GM23338 (cell line): ENCODE results near the gene MEN1. TPM values are rescaled to one million over a fixed set of nuclear protein-coding genes. Genes with fewer than 3 reads are reported as not detected.

Experiments
- ATAC-seq: fragments of 200-7000 bp; cut with Tn5 transposase; 3 replicates; pipeline ENCODE4 v1.9.1; 2020
- DNase-seq: peaks from one replicate; pipeline ENCODE4 v3.0.0-alpha.2; 2015; ENCODE audit warnings: low spot score
- H2AFZ ChIP-seq: fragments of 200-600 bp; sonication (generic); 2 replicates; pipeline ENCODE4 v1.8.0; 2016; ENCODE audit warnings: antibody characterized with exemption, mild to moderate bottlenecking, moderate library complexity
- H3F3A ChIP-seq: fragments of 200-600 bp; sonication (generic); replicated peaks from 2 replicates; pipeline ENCODE4 v1.8.0; 2017; ENCODE audit warnings: antibody characterized with exemption, mixed run types, low read depth
- H3K27ac ChIP-seq: fragments of 200-600 bp; sonication (generic); 2 replicates; pipeline ENCODE4 v1.6.1; 2016; ENCODE audit warnings: low read depth
- H3K27me3 ChIP-seq: fragments of 200-600 bp; sonication (generic); 2 replicates; pipeline ENCODE4 v1.8.0; 2016; ENCODE audit warnings: mild to moderate bottlenecking, mixed run types, moderate library complexity; ENCODE audit not compliant: insufficient read depth
- H3K36me3 ChIP-seq: fragments of 200-600 bp; sonication (generic); 2 replicates; pipeline ENCODE4 v1.8.0; 2016; ENCODE audit warnings: mild to moderate bottlenecking; ENCODE audit not compliant: insufficient read depth
- H3K4me1 ChIP-seq: fragments of 200-600 bp; sonication (generic); 2 replicates; pipeline ENCODE4 v1.8.0; 2016; ENCODE audit warnings: mild to moderate bottlenecking, moderate library complexity; ENCODE audit not compliant: insufficient read depth
- H3K4me2 ChIP-seq: fragments of 200-600 bp; sonication (generic); 2 replicates; pipeline ENCODE4 v1.7.1; 2017; ENCODE audit warnings: mixed run types
- H3K4me3 ChIP-seq: fragments of 200-600 bp; sonication (generic); 2 replicates; pipeline ENCODE4 v1.6.1; 2016; ENCODE audit warnings: mixed run types
- H3K79me2 ChIP-seq: fragments of 200-600 bp; sonication (generic); replicated peaks from 2 replicates; pipeline ENCODE4 v1.8.0; 2017; ENCODE audit warnings: mild to moderate bottlenecking; ENCODE audit not compliant: insufficient read depth
- H3K9me2 ChIP-seq: fragments of 200-600 bp; sonication (generic); 2 replicates; pipeline ENCODE4 v1.8.0; 2017; ENCODE audit not compliant: insufficient read depth
- H4K20me1 ChIP-seq: fragments of 200-600 bp; sonication (generic); replicated peaks from 2 replicates; pipeline ENCODE4 v1.8.0; 2017; ENCODE audit warnings: mild to moderate bottlenecking; ENCODE audit not compliant: insufficient read depth
- H3K27ac Mint-ChIP-seq: 2 replicates; pipeline ENCODE4 v1.8.0; 2020; ENCODE audit warnings: inconsistent platforms, mild to moderate bottlenecking, moderate library complexity, mixed read lengths
- H3K27me3 Mint-ChIP-seq: 3 replicates; pipeline ENCODE4 v1.8.0; 2022; ENCODE audit warnings: low read depth, mild to moderate bottlenecking, moderate library complexity, mixed read lengths, inconsistent platforms; ENCODE audit not compliant: insufficient read depth, poor library complexity
- H3K36me3 Mint-ChIP-seq: 3 replicates; pipeline ENCODE4 v1.8.0; 2021; ENCODE audit warnings: low read depth, mild to moderate bottlenecking, inconsistent platforms, moderate library complexity, mixed read lengths
- H3K4me1 Mint-ChIP-seq: 3 replicates; pipeline ENCODE4 v1.8.0; 2020; ENCODE audit warnings: mild to moderate bottlenecking, inconsistent platforms, mixed read lengths
- H3K4me3 Mint-ChIP-seq: 3 replicates; pipeline ENCODE4 v1.8.0; 2021; ENCODE audit warnings: moderate library complexity, mild to moderate bottlenecking, inconsistent platforms, mixed read lengths
- H3K9me3 Mint-ChIP-seq: 3 replicates; pipeline ENCODE4 v1.8.0; 2020; ENCODE audit warnings: moderate library complexity, mild to moderate bottlenecking, inconsistent platforms, mixed read lengths
- CREB1 ChIP-seq: fragments of 250-450 bp; sonication (Bioruptor Pico); IDR thresholded peaks from 2 replicates; pipeline ENCODE4 v1.5.0; 2020; ENCODE audit warnings: low read depth, mild to moderate bottlenecking, moderate library complexity
- CTCF ChIP-seq, 2 experiments: fragments of 200-600 bp in 1 of 2; sonication (generic) in 1 of 2; conservative IDR thresholded peaks; 2 replicates each; pipeline versions ENCODE4 v1.5.1 to v1.6.1; 2016 to 2017; ENCODE audit warnings: antibody characterized with exemption in 2 of 2, low read depth in 2 of 2, mild to moderate bottlenecking in 2 of 2, moderate library complexity in 1 of 2
- ETS1 ChIP-seq: IDR thresholded peaks from 2 replicates; pipeline ENCODE4 v1.6.1; 2016; ENCODE audit warnings: antibody characterized with exemption
- EZH2 ChIP-seq: fragments of 200-600 bp; sonication (generic); IDR thresholded peaks from one replicate; pipeline ENCODE4 v1.8.0; 2017; ENCODE audit warnings: antibody characterized with exemption, mild to moderate bottlenecking, low read depth; ENCODE audit not compliant: unreplicated experiment
- EZH2phosphoT487 ChIP-seq: fragments of 200-600 bp; sonication (generic); IDR thresholded peaks from one replicate; pipeline ENCODE4 v1.8.1; 2018; ENCODE audit warnings: antibody characterized with exemption; ENCODE audit not compliant: unreplicated experiment
- JUNB ChIP-seq: IDR thresholded peaks from one replicate; pipeline ENCODE4 v1.6.1; 2016; ENCODE audit warnings: antibody characterized with exemption; ENCODE audit not compliant: unreplicated experiment
- NANOG ChIP-seq: IDR thresholded peaks from 2 replicates; pipeline ENCODE4 v1.6.1; 2016; ENCODE audit warnings: antibody characterized with exemption, borderline replicate concordance
- REST ChIP-seq: IDR thresholded peaks from one replicate; pipeline ENCODE4 v1.6.1; 2018; ENCODE audit warnings: antibody characterized with exemption; ENCODE audit not compliant: unreplicated experiment
- ZNF331 ChIP-seq: fragments of 250-450 bp; sonication (Bioruptor Pico); IDR thresholded peaks from 2 replicates; pipeline ENCODE4 v1.5.0; 2020; ENCODE audit warnings: low read depth, mild to moderate bottlenecking, moderate library complexity
- ZNF462 ChIP-seq: fragments of 250-450 bp; sonication (Bioruptor Pico); IDR thresholded peaks from 2 replicates; pipeline ENCODE4 v1.5.0; 2020; ENCODE audit warnings: mild to moderate bottlenecking, moderate library complexity
- polyA plus RNA-seq: library from polyadenylated mRNA; unstranded; fragments of >200 nt; fragmentation: Nextera tagmentation; extraction: Ambion mirVana; gene quantifications from 2 replicates; pipeline ENCODE4 v1.2.1, GENCODE V29; 2016
- total RNA-seq: library from RNA; depleted of rRNA; stranded (reverse); fragments of >200 nt; shearing (Covaris generic); gene quantifications from 2 replicates; pipeline ENCODE4 v1.2.3, GENCODE V29; 2014

The MEN1 gene
- total and polyA plus RNA-seq, 2 experiments from 2014 or later: 31.6 to 45.2 TPM

- Mint-ChIP-seq H3K27ac (no peak overlapping the region; the same call in 1 of the 2 replicates), H3K9me3 (no peaks in the 10 kb centered on the region), H3K36me3 (peaks cover 4% of the 10 kb centered on the region; the same call in 2 of the 3 replicates), H3K4me1 (peaks cover 24% of the 10 kb centered on the region), H3K27me3 (peaks cover 4% of the 10 kb centered on the region), H3K4me3 (no peak overlapping the region)
- Histone ChIP-seq H3K27me3 (no peaks in the 10 kb centered on the region), H3K79me2 (no peaks in the 10 kb centered on the region), H3K4me2 (no peak overlapping the region), H3K27ac (no peak overlapping the region), H3K36me3 (no peaks in the 10 kb centered on the region), H4K20me1 (no peaks in the 10 kb centered on the region), H2AFZ (no peak overlapping the region), H3F3A (no peaks in the 10 kb centered on the region), H3K4me3 (no peak overlapping the region), H3K9me2 (no peaks in the 10 kb centered on the region), H3K4me1 (peaks cover 7% of the 10 kb centered on the region; the same call in 1 of the 2 replicates)
- ATAC-seq (no peak), DNase-seq (no peak)
- TF ChIP-seq ETS1: no peak
- TF ChIP-seq ZNF331 (CRISPR knock-in tag): no peak
- no peak for TF ChIP-seq REST
- no peak for TF ChIP-seq EZH2phosphoT487
- no peak for TF ChIP-seq ZNF462 (CRISPR knock-in tag)
- no peak for TF ChIP-seq CTCF (conservative IDR thresholded peaks at IDR 0.05; ENCODE audit: low read depth in 2 of 2)
- TF ChIP-seq CREB1 (CRISPR knock-in tag): no peak
- no peak for TF ChIP-seq JUNB
- TF ChIP-seq EZH2: no peak
- TF ChIP-seq NANOG: no peak
These were observed 29.0 kb upstream of the MEN1 start for GRCh38 chr11:64839335-64839734.
